WTC11 (cell line): Measurements from ENCODE around the gene BIRC5. TPM values are rescaled to one million over a fixed set of nuclear protein-coding genes. Genes with fewer than 3 reads are reported as not detected.

ENCODE experiments used
- ATAC-seq: fragments of 200-7000 bp; cut with Tn5 transposase; 2 replicates; pipeline ENCODE4 v1.10.0; 2021; ENCODE audit warnings: mild to moderate bottlenecking, moderate library complexity
- CTCF ChIA-PET: fragments of 300-600 bp; sonication (Branson Sonifier 250); formaldehyde crosslinking; loops from one replicate; lab custom pipeline; 2021; ENCODE audit warnings: antibody characterized with exemption; lab: Charles Lee
- POLR2A ChIA-PET: fragments of 350-600 bp; sonication (Branson Sonifier 250); formaldehyde crosslinking; loops from one replicate; lab custom pipeline; 2021; ENCODE audit warnings: antibody characterized with exemption; lab: Charles Lee
- DNase-seq: peaks from one replicate; pipeline ENCODE4 v3.0.0; 2021; ENCODE audit warnings: low spot score
- H3K27ac Mint-ChIP-seq: 2 replicates; pipeline ENCODE4 v1.8.0; 2021; ENCODE audit warnings: mixed read lengths
- H3K27me3 Mint-ChIP-seq: 2 replicates; pipeline ENCODE4 v1.8.0; 2021; ENCODE audit warnings: low read depth, mild to moderate bottlenecking, moderate library complexity, mixed read lengths
- H3K36me3 Mint-ChIP-seq: 2 replicates; pipeline ENCODE4 v1.8.0; 2021; ENCODE audit warnings: mixed read lengths
- H3K4me1 Mint-ChIP-seq: 2 replicates; pipeline ENCODE4 v1.8.0; 2022; ENCODE audit warnings: mixed read lengths
- H3K4me3 Mint-ChIP-seq: 2 replicates; pipeline ENCODE4 v1.8.0; 2021; ENCODE audit warnings: mild to moderate bottlenecking, moderate library complexity, mixed read lengths
- H3K9me3 Mint-ChIP-seq: 2 replicates; pipeline ENCODE4 v1.8.0; 2021; ENCODE audit warnings: mixed read lengths
- CTCF ChIP-seq: fragments of 200-600 bp; IDR thresholded peaks from 2 replicates; pipeline ENCODE4 v1.8.0; 2022; ENCODE audit warnings: antibody characterized with exemption
- ETV6 ChIP-seq: sonication (generic); formaldehyde crosslinking; IDR thresholded peaks from 2 replicates; pipeline ENCODE4 v1.8.1; 2022; ENCODE audit warnings: mild to moderate bottlenecking, missing genetic modification reagents
- FOXJ3 ChIP-seq: sonication (generic); formaldehyde crosslinking; IDR thresholded peaks from 2 replicates; pipeline ENCODE4 v1.9.0; 2021; ENCODE audit warnings: missing genetic modification reagents, mild to moderate bottlenecking, borderline replicate concordance
- GABPB1 ChIP-seq: sonication (generic); formaldehyde crosslinking; IDR thresholded peaks from 2 replicates; pipeline ENCODE4 v1.8.1; 2023; ENCODE audit warnings: mild to moderate bottlenecking, missing genetic modification reagents
- NR2C2 ChIP-seq: sonication (generic); formaldehyde crosslinking; IDR thresholded peaks from 2 replicates; pipeline ENCODE4 v1.8.0; 2022; ENCODE audit warnings: mild to moderate bottlenecking, missing genetic modification reagents
- PREB ChIP-seq: sonication (generic); formaldehyde crosslinking; IDR thresholded peaks from 2 replicates; pipeline ENCODE4 v1.8.1; 2022; ENCODE audit warnings: mild to moderate bottlenecking, missing genetic modification reagents, moderate library complexity, borderline replicate concordance
- TCF7 ChIP-seq: sonication (generic); formaldehyde crosslinking; IDR thresholded peaks from 2 replicates; pipeline ENCODE4 v1.8.0; 2022; ENCODE audit warnings: mild to moderate bottlenecking, low read depth, missing genetic modification reagents, moderate library complexity
- USF2 ChIP-seq: sonication (generic); formaldehyde crosslinking; IDR thresholded peaks from 2 replicates; pipeline ENCODE4 v1.8.1; 2023; ENCODE audit warnings: mild to moderate bottlenecking, missing genetic modification reagents, moderate library complexity
- ZNF138 ChIP-seq: sonication (generic); formaldehyde crosslinking; conservative IDR thresholded peaks from 2 replicates; pipeline ENCODE4 v1.8.1; 2022; ENCODE audit warnings: mild to moderate bottlenecking, moderate library complexity, missing genetic modification reagents
- total RNA-seq: library from RNA; stranded (reverse); gene quantifications from 3 replicates; pipeline ENCODE4 v1.2.3, GENCODE V29; 2021
- TF ChIP-seq, protein P1 (sequence below): sonication (generic); formaldehyde crosslinking; IDR thresholded peaks from 2 replicates; pipeline ENCODE4 v1.8.0; 2022; ENCODE audit warnings: missing genetic modification reagents
- TF ChIP-seq, protein P2 (sequence below): fragments of 250-450 bp; sonication (Bioruptor Pico); conservative IDR thresholded peaks from 2 replicates; pipeline ENCODE4 v1.9.0; 2021; ENCODE audit warnings: mild to moderate bottlenecking
- TF ChIP-seq, protein P3 (sequence below): sonication (generic); formaldehyde crosslinking; IDR thresholded peaks from 2 replicates; pipeline ENCODE4 v1.8.0; 2022; ENCODE audit warnings: mild to moderate bottlenecking, missing genetic modification reagents

The BIRC5 gene
- total RNA-seq, 1 experiment from 2014 or later, result 115 TPM

DNA sequence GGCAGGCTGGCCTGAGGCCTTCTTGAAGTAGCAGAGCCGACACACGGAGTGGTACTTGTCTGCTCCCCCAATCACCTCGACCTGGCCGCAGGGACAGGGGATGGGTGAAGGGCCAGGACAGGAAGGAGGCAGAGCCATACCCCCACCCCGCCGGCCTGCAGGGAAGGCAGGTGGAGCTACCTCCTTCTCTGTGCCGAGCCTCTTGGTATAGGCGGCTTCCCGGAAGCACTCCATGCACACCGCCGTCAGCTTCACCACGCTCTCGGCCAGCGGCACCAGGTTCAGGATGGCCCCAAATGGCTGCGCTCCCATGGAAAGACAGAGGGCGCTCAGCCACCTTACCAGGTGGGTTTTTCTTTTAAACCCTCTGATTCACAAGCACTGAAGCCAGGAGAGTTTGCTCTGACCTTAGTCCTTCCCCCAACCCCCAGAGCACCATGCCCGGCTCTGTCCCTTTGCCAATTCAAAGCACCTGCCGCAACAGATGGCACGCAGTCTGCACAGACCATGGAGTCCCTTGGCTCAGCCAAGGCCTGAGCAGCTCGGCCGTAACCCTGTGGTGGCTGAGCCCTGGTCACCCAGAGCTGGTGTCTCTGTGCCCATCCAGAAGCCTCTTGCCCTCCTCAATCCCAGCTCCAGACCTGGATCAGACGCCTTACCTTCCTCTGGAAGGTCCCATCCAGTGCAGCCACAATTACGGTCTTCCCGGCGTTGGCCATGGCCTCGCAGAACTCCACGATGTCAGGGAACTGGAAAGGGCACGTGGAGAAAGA, 39.0 kb upstream of the BIRC5 start:
- ChIA-PET CTCF (interaction anchor here (0.7 to 6.4 kb wide), 19 partner anchors 9 to 247 kb away, joined by 3 to 85 read pairs (median 4); partner anchors contain the start of genes AFMID, BIRC5 and TK1), POLR2A (interaction anchor here (1.5 to 1.8 kb wide), 2 partner anchors 12 to 35 kb away, joined by 6 to 7 read pairs; partner anchors contain the start of gene TK1)
- TF ChIP-seq ZNF138 (CRISPR knock-in tag), result no peak
- TF ChIP-seq FOXJ3 (CRISPR knock-in tag), result no peak
- peak; percentile 17; the same call in 1 of the 2 replicates for TF ChIP-seq CTCF
- TF ChIP-seq NR2C2 (CRISPR knock-in tag), result no peak
- TF ChIP-seq ETV6 (CRISPR knock-in tag), result no peak
- no peak for TF ChIP-seq USF2 (CRISPR knock-in tag)
- no peak overlapping the region for H3K4me3 Mint-ChIP-seq
- peaks cover 45% of the 10 kb centered on the region for H3K4me1 Mint-ChIP-seq
- H3K9me3 Mint-ChIP-seq, result no peaks in the 10 kb centered on the region
- peak overlapping the region; percentile 68 for H3K27ac Mint-ChIP-seq
- DNase-seq (peak; percentile 72), ATAC-seq (peak; percentile 55)
- H3K36me3 Mint-ChIP-seq, result peaks cover 48% of the 10 kb centered on the region
- H3K27me3 Mint-ChIP-seq, result no peaks in the 10 kb centered on the region

- H3K27ac Mint-ChIP-seq, result peak overlapping the region; percentile 68; the same call in 1 of the 2 replicates
- no peaks in the 10 kb centered on the region for H3K9me3 Mint-ChIP-seq
- H3K4me1 Mint-ChIP-seq, result peaks cover 45% of the 10 kb centered on the region
- TF ChIP-seq GABPB1 (CRISPR knock-in tag) (no peak), PREB (no peak), TCF7 (CRISPR knock-in tag) (no peak)
- TF ChIP-seq, protein P1, sequence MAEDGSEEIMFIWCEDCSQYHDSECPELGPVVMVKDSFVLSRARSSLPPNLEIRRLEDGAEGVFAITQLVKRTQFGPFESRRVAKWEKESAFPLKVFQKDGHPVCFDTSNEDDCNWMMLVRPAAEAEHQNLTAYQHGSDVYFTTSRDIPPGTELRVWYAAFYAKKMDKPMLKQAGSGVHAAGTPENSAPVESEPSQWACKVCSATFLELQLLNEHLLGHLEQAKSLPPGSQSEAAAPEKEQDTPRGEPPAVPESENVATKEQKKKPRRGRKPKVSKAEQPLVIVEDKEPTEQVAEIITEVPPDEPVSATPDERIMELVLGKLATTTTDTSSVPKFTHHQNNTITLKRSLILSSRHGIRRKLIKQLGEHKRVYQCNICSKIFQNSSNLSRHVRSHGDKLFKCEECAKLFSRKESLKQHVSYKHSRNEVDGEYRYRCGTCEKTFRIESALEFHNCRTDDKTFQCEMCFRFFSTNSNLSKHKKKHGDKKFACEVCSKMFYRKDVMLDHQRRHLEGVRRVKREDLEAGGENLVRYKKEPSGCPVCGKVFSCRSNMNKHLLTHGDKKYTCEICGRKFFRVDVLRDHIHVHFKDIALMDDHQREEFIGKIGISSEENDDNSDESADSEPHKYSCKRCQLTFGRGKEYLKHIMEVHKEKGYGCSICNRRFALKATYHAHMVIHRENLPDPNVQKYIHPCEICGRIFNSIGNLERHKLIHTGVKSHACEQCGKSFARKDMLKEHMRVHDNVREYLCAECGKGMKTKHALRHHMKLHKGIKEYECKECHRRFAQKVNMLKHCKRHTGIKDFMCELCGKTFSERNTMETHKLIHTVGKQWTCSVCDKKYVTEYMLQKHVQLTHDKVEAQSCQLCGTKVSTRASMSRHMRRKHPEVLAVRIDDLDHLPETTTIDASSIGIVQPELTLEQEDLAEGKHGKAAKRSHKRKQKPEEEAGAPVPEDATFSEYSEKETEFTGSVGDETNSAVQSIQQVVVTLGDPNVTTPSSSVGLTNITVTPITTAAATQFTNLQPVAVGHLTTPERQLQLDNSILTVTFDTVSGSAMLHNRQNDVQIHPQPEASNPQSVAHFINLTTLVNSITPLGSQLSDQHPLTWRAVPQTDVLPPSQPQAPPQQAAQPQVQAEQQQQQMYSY, result no peak
- TF ChIP-seq, protein P2, sequence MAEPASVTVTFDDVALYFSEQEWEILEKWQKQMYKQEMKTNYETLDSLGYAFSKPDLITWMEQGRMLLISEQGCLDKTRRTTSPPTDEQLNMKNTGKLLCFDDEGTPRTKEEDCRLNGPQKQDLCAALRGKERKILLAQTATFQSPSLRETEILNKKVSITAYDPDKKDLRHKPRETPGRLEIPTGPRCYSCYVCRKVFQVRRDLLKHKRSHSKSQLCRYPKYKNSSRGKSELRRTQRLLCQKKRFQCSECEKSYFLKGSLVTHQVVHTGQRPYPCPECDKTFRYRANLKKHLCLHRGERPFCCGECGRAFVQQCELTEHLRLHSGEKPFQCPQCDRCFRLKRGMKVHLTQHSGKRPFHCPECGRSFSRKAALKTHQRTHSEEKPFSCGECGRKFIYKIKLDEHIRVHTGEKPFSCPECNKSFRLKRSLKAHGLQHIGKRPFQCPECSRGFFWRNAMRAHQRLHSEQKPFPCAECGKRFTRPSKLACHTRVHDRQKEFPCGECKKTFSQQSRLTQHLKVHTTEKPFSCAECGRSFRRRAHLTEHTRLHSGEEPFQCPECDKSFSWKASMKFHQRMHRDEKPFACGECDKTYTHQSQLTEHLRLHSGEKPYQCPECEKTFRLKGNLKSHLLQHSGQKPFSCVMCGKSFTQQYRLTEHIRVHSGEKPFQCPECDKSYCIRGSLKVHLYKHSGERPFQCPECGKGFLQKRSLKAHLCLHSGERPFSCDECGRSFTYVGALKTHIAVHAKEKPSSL, result no peak
- TF ChIP-seq, protein P3, sequence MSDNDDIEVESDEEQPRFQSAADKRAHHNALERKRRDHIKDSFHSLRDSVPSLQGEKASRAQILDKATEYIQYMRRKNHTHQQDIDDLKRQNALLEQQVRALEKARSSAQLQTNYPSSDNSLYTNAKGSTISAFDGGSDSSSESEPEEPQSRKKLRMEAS (CRISPR knock-in tag), result no peak
- TF ChIP-seq, all 79 proteins: peak for 0
- CTCF ChIA-PET, result interaction anchor here (0.7 to 6.4 kb wide), 21 partner anchors 9 to 246 kb away, joined by 3 to 85 read pairs (median 4); partner anchors contain the start of genes AFMID, BIRC5 and TK1
- Mint-ChIP-seq H3K4me3 (no peak overlapping the region), H3K36me3 (peaks cover 54% of the 10 kb centered on the region), H3K27me3 (no peaks in the 10 kb centered on the region)
- ATAC-seq (no peak), DNase-seq (no peak)
- POLR2A ChIA-PET, result interaction anchor here (1.6 to 1.8 kb wide), 2 partner anchors 23 to 35 kb away, joined by 3 to 7 read pairs; no protein-coding TSS in a partner anchor
Observed at GRCh38 chr17:78175643-78175981, 38.4 kb upstream of the BIRC5 start.
